PC-9 (cell line): ENCODE measurements around the gene CFAP46. TPM values are rescaled to one million over a fixed set of nuclear protein-coding genes. Genes with fewer than 3 reads are reported as not detected.
"Not testable (repeated sequence)": the region's sequence is repeated elsewhere in the genome, so short reads cannot be mapped to it uniquely, and the experiment has no call there.

Experiments
- BruUV-seq: library from RNA; stranded (reverse); fragments of 400-500 nt; replicated peaks from 2 replicates; lab custom pipeline; 2021; lab: Mats Ljungman, UMichigan
- CTCF ChIA-PET: fragments of 300-600 bp; sonication (Branson Sonifier 250); formaldehyde crosslinking; loops from one replicate; lab custom pipeline; 2022; ENCODE audit warnings: antibody characterized with exemption; lab: Charles Lee
- POLR2A ChIA-PET: fragments of 300-600 bp; sonication (Branson Sonifier 250); formaldehyde crosslinking; loops from one replicate; lab custom pipeline; 2022; ENCODE audit warnings: antibody characterized with exemption; ENCODE audit not compliant: unreplicated experiment; lab: Charles Lee
- DNase-seq, 2 experiments: peaks; one replicate each; pipeline versions ENCODE4 v3.0.0 to v3.0.0-alpha.2; 2015 to 2022; ENCODE audit warnings: mixed read lengths in 1 of 2
- H2AFZ ChIP-seq: fragments of 200-600 bp; sonication (generic); 2 replicates; pipeline ENCODE4 v1.8.1; 2017; ENCODE audit warnings: antibody characterized with exemption
- H3F3A ChIP-seq: fragments of 200-600 bp; sonication (generic); 2 replicates; pipeline ENCODE4 v1.8.1; 2017; ENCODE audit warnings: antibody characterized with exemption, mild to moderate bottlenecking, low read depth; ENCODE audit not compliant: insufficient read depth
- H3K27ac ChIP-seq: fragments of 200-600 bp; sonication (generic); 2 replicates; pipeline ENCODE4 v1.6.1; 2016; ENCODE audit warnings: mixed run types
- H3K27me3 ChIP-seq: fragments of 200-600 bp; sonication (generic); 2 replicates; pipeline ENCODE4 v1.6.1; 2016; ENCODE audit warnings: low read depth, mixed run types; ENCODE audit not compliant: insufficient read depth
- H3K36me3 ChIP-seq: fragments of 200-600 bp; sonication (generic); 2 replicates; pipeline ENCODE4 v1.6.1; 2016; ENCODE audit warnings: low read depth, mixed run types
- H3K4me1 ChIP-seq: fragments of 200-600 bp; sonication (generic); replicated peaks from 2 replicates; pipeline ENCODE4 v1.6.1; 2016; ENCODE audit warnings: mixed run types; ENCODE audit not compliant: insufficient read depth
- H3K4me2 ChIP-seq: fragments of 200-600 bp; sonication (generic); 2 replicates; pipeline ENCODE4 v1.6.1; 2017; ENCODE audit warnings: mixed run types
- H3K4me3 ChIP-seq: fragments of 200-600 bp; sonication (generic); 2 replicates; pipeline ENCODE4 v1.6.1; 2016; ENCODE audit warnings: mixed run types
- H3K79me2 ChIP-seq: fragments of 200-600 bp; sonication (generic); 2 replicates; pipeline ENCODE4 v1.6.1; 2017; ENCODE audit warnings: low read depth, mixed run types
- H3K9me2 ChIP-seq: fragments of 200-600 bp; sonication (generic); 2 replicates; pipeline ENCODE4 v1.8.1; 2017; ENCODE audit warnings: mild to moderate bottlenecking; ENCODE audit not compliant: insufficient read depth
- H3K9me3 ChIP-seq: fragments of 200-600 bp; sonication (generic); 2 replicates; pipeline ENCODE4 v1.8.1; 2016; ENCODE audit warnings: low read depth; ENCODE audit not compliant: insufficient read depth
- H4K20me1 ChIP-seq: fragments of 200-600 bp; sonication (generic); 2 replicates; pipeline ENCODE4 v1.8.1; 2017; ENCODE audit not compliant: insufficient read depth
- EZH2 ChIP-seq: fragments of 200-600 bp; sonication (generic); IDR thresholded peaks from 2 replicates; pipeline ENCODE4 v1.8.0; 2017; ENCODE audit warnings: antibody characterized with exemption, low read depth
- intact Hi-C: fragments of 100-400 bp; cut with micrococcal nuclease; formaldehyde crosslinking; loops from one replicate; pipeline ENCODE4 v1.10.0; 2022; ENCODE audit not compliant: unreplicated experiment
- total RNA-seq: library from RNA; stranded (reverse); gene quantifications from 2 replicates; pipeline ENCODE4 v1.2.3, GENCODE V29; 2021
- TF ChIP-seq, protein P1 (sequence below): fragments of 200-600 bp; sonication (generic); conservative IDR thresholded peaks from 2 replicates; pipeline ENCODE4 v1.6.1; 2017; ENCODE audit warnings: mixed run types, antibody characterized with exemption, mild to moderate bottlenecking, moderate library complexity

Gene CFAP46
- total RNA-seq, 1 experiment from 2014 or later: not detected

GRCh38 chr10:132934953-132935352 is 7.4 kb downstream of the CFAP46 start:
- H4K20me1 ChIP-seq: no peaks in the 10 kb centered on the region
- H3K4me2 ChIP-seq: no peak overlapping the region
- no peaks in the 10 kb centered on the region for H3K9me3 ChIP-seq
- DNase-seq: no peak
- no peaks in the 10 kb centered on the region for H3K79me2 ChIP-seq
- no peak overlapping the region for H3K4me3 ChIP-seq
- no peaks in the 10 kb centered on the region for H3K9me2 ChIP-seq
- CTCF ChIA-PET: no interaction called here
- intact Hi-C loops: no loop called here
- H3K27me3 ChIP-seq: peaks cover 29% of the 10 kb centered on the region
- H3K4me1 ChIP-seq: no peaks in the 10 kb centered on the region
- H3K27ac ChIP-seq: no peak overlapping the region
- BruUV-seq: no TSS peak
- POLR2A ChIA-PET: no interaction called here
- no peak overlapping the region for H2AFZ ChIP-seq
- no peaks in the 10 kb centered on the region for H3F3A ChIP-seq
- no peaks in the 10 kb centered on the region for H3K36me3 ChIP-seq
- TF ChIP-seq, protein P1, sequence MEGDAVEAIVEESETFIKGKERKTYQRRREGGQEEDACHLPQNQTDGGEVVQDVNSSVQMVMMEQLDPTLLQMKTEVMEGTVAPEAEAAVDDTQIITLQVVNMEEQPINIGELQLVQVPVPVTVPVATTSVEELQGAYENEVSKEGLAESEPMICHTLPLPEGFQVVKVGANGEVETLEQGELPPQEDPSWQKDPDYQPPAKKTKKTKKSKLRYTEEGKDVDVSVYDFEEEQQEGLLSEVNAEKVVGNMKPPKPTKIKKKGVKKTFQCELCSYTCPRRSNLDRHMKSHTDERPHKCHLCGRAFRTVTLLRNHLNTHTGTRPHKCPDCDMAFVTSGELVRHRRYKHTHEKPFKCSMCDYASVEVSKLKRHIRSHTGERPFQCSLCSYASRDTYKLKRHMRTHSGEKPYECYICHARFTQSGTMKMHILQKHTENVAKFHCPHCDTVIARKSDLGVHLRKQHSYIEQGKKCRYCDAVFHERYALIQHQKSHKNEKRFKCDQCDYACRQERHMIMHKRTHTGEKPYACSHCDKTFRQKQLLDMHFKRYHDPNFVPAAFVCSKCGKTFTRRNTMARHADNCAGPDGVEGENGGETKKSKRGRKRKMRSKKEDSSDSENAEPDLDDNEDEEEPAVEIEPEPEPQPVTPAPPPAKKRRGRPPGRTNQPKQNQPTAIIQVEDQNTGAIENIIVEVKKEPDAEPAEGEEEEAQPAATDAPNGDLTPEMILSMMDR: no peak
- no peak for TF ChIP-seq EZH2

DNA sequence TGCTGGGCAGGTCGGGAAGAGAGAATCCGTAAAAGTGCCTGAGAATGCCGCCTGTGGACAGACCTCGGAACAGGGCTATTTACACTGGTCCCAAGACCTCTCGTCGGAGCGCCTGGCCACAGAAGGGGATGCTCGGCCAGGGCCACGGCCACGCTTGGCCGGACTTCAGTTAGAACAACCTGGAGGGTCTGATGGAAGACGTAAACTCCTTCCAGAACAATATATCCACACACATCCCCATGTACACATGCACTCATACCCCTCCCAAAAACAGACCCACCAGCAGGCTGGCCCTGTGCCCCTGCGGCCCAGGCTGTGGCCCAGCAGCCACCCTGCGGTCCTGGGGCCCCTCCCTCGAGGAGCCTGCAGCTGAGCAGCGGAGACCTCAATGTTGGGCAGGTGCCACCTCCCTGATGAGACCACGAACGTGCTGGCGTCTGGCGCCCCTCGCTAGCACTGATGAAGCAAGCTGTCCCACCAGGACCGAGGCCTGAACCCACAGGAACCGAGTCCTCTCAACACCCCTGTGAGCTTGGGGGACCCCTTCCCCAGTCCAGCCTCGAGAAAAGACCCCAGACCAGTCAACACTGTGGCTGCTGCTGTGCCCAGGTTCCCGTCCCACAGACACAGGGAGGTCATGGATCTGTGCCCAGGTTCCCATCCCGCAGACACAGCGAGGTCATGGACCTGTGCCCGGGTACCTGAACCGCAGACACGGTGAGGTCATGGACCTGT is 8.9 kb downstream of the CFAP46 start:
- no peak overlapping the region for H3K4me3 ChIP-seq
- no peak overlapping the region for H3K27ac ChIP-seq
- no peaks in the 10 kb centered on the region for H3K36me3 ChIP-seq
- H4K20me1 ChIP-seq: no peaks in the 10 kb centered on the region
- H3F3A ChIP-seq: no peaks in the 10 kb centered on the region
- DNase-seq: no peak
- TF ChIP-seq, protein P1: no peak
- TF ChIP-seq EZH2: no peak
- H3K4me1 ChIP-seq: no peaks in the 10 kb centered on the region
- ChIA-PET POLR2A (no interaction called here), CTCF (no interaction called here)
- BruUV-seq: no TSS peak
- H3K27me3 ChIP-seq: peaks cover 28% of the 10 kb centered on the region
- H3K79me2 ChIP-seq: no peaks in the 10 kb centered on the region
- intact Hi-C loops: no loop called here
- H3K9me3 ChIP-seq: no peaks in the 10 kb centered on the region
- no peak overlapping the region for H2AFZ ChIP-seq
- no peak overlapping the region for H3K4me2 ChIP-seq
- no peaks in the 10 kb centered on the region for H3K9me2 ChIP-seq

GRCh38 chr10:132932461-132933307 is 9.7 kb downstream of the CFAP46 start:
- no peak overlapping the region for H2AFZ ChIP-seq
- no peaks in the 10 kb centered on the region for H4K20me1 ChIP-seq
- no peaks in the 10 kb centered on the region for H3F3A ChIP-seq
- H3K27me3 ChIP-seq: peaks cover 29% of the 10 kb centered on the region
- no peaks in the 10 kb centered on the region for H3K9me2 ChIP-seq
- no peaks in the 10 kb centered on the region for H3K9me3 ChIP-seq
- no peak for DNase-seq
- H3K4me1 ChIP-seq: no peaks in the 10 kb centered on the region
- ChIA-PET POLR2A (no interaction called here), CTCF (no interaction called here)
- no peaks in the 10 kb centered on the region for H3K36me3 ChIP-seq
- no peak overlapping the region for H3K4me3 ChIP-seq
- intact Hi-C loops: no loop called here
- H3K27ac ChIP-seq: no peak overlapping the region
- no peaks in the 10 kb centered on the region for H3K79me2 ChIP-seq
- TF ChIP-seq EZH2: no peak
- TF ChIP-seq, protein P1: no peak
- BruUV-seq: no TSS peak
- H3K4me2 ChIP-seq: no peak overlapping the region

- BruUV-seq, H3K27ac ChIP-seq, H3K9me3 ChIP-seq, intact Hi-C loops, H3K4me1 ChIP-seq, H3K4me3 ChIP-seq, H4K20me1 ChIP-seq, POLR2A ChIA-PET, H2AFZ ChIP-seq, H3K36me3 ChIP-seq, H3K79me2 ChIP-seq, CTCF ChIA-PET, H3K4me2 ChIP-seq, H3F3A ChIP-seq, H3K9me2 ChIP-seq, DNase-seq: not testable (repeated sequence)
- H3K27me3 ChIP-seq: peaks cover 29% of the 10 kb centered on the region
These were observed 10.8 kb downstream of the CFAP46 start for GRCh38 chr10:132931258-132932250.
